ENCODE results near the gene ABCC11. TPM values are rescaled to one million over a fixed set of nuclear protein-coding genes. Genes with fewer than 3 reads are reported as not detected.

ABCC11 gene
- total and polyA plus RNA-seq, 2 of the 13 experiments (the other 11 are each of a cell fraction or from before 2014, with no cell fraction given) = 1.0 to 1.4 TPM

GRCh38 chr16:48203974-48204824 is 43.1 kb downstream of the ABCC11 start (continued):
- TF ChIP-seq MXD4 (CRISPR knock-in tag; IDR thresholded peaks at IDR 0.05) = peak; percentile 88
- peak; percentile 48; the same call in 1 of the 2 replicates for TF ChIP-seq ZBTB7A (CRISPR knock-in tag; IDR thresholded peaks at IDR 0.05)
- peak; percentile 71; the same call in 1 of the 2 replicates for TF ChIP-seq ZNF503 (CRISPR knock-in tag; IDR thresholded peaks at IDR 0.05)
- no peak for TF ChIP-seq MLXIP (CRISPR knock-in tag; IDR thresholded peaks at IDR 0.05; ENCODE audit: borderline replicate concordance)
- TF ChIP-seq ZBTB46 (CRISPR knock-in tag; IDR thresholded peaks at IDR 0.05; ENCODE audit: borderline replicate concordance) = no peak
- no peak for TF ChIP-seq NFKB2 (CRISPR knock-in tag; IDR thresholded peaks at IDR 0.05; ENCODE audit: borderline replicate concordance)
- TF ChIP-seq NR1H2 (CRISPR knock-in tag; IDR thresholded peaks at IDR 0.05; ENCODE audit: borderline replicate concordance, low read depth) = no peak
- TF ChIP-seq ZNF460 (CRISPR knock-in tag; IDR thresholded peaks at IDR 0.05; ENCODE audit: borderline replicate concordance) = peak; percentile 30; the same call in 1 of the 2 replicates
- no peak for TF ChIP-seq RBM39 (IDR thresholded peaks at IDR 0.05; ENCODE audit: low read depth, low read length, poor library complexity, severe bottlenecking)
- peak; percentile 40; the same call in 1 of the 2 replicates for TF ChIP-seq SRF (IDR thresholded peaks at IDR 0.05; ENCODE audit: low read depth, low read length)
- TF ChIP-seq ZNF546 (CRISPR knock-in tag; conservative IDR thresholded peaks at IDR 0.05) = no peak
- no peak for TF ChIP-seq NFE2 (CRISPR knock-in tag; IDR thresholded peaks at IDR 0.05)
- no peak; the same call in 1 of the 2 replicates for TF ChIP-seq ZSCAN20 (CRISPR knock-in tag; IDR thresholded peaks at IDR 0.05; ENCODE audit: borderline replicate concordance)
- peak; percentile 70 for TF ChIP-seq XRCC5 (optimal IDR thresholded peaks at IDR 0.05; ENCODE audit: low read length)
- TF ChIP-seq BATF2 (CRISPR knock-in tag; IDR thresholded peaks at IDR 0.05) = peak; percentile 87
- TF ChIP-seq ZNF224 (CRISPR knock-in tag; IDR thresholded peaks at IDR 0.05) = no peak; the same call in 1 of the 2 replicates
- no peak for TF ChIP-seq NRL (CRISPR knock-in tag; IDR thresholded peaks at IDR 0.05; ENCODE audit: borderline replicate concordance)
- TF ChIP-seq ELK4 (CRISPR knock-in tag; IDR thresholded peaks at IDR 0.05; ENCODE audit: borderline replicate concordance) = no peak
- TF ChIP-seq KAT2B (IDR thresholded peaks at IDR 0.05; ENCODE audit: borderline replicate concordance, low read depth, low read length) = no peak

Measured in HepG2 (cell line).